Trophoblast cell (in vitro differentiated cells and primary cell): Measurements from ENCODE around the gene CAPRIN2.

Experiments
- DNase-seq, 2 donors: peaks; one replicate each; pipeline ENCODE4 v3.0.0-alpha.2; 2016
- H2AFZ ChIP-seq: 2 replicates; pipeline ENCODE4 v1.6.1; 2013; ENCODE audit warnings: low read length, moderate library complexity, mild to moderate bottlenecking; ENCODE audit not compliant: insufficient read depth, poor library complexity
- H2AK5ac ChIP-seq: 2 replicates; pipeline ENCODE4 v1.6.1; 2013; ENCODE audit warnings: mild to moderate bottlenecking, low read length
- H2BK120ac ChIP-seq: 2 replicates; pipeline ENCODE4 v1.6.1; 2013; ENCODE audit warnings: low read length, mild to moderate bottlenecking, moderate library complexity; ENCODE audit not compliant: insufficient read depth, poor library complexity
- H2BK12ac ChIP-seq: 2 replicates; pipeline ENCODE4 v1.6.1; 2013; ENCODE audit warnings: mild to moderate bottlenecking, low read length, moderate library complexity
- H2BK5ac ChIP-seq: 2 replicates; pipeline ENCODE4 v1.6.1; 2013; ENCODE audit warnings: low read length, low read depth, moderate library complexity, mild to moderate bottlenecking; ENCODE audit not compliant: poor library complexity
- H3K14ac ChIP-seq: 2 replicates; pipeline ENCODE4 v1.6.1; 2013; ENCODE audit warnings: mild to moderate bottlenecking, low read length
- H3K18ac ChIP-seq: 2 replicates; pipeline ENCODE4 v1.6.1; 2013; ENCODE audit warnings: mild to moderate bottlenecking, low read length
- H3K23ac ChIP-seq: 2 replicates; pipeline ENCODE4 v1.6.1; 2013; ENCODE audit warnings: low read length
- H3K27ac ChIP-seq: 2 replicates; pipeline ENCODE4 v1.5.1; 2013; ENCODE audit warnings: low read depth, mild to moderate bottlenecking, inconsistent platforms, low read length, moderate library complexity
- H3K27me3 ChIP-seq: 2 replicates; pipeline ENCODE4 v1.6.1; 2013; ENCODE audit warnings: inconsistent platforms, mild to moderate bottlenecking, low read length, moderate library complexity; ENCODE audit not compliant: insufficient read depth
- H3K36me3 ChIP-seq, 2 experiments: 1 replicate in 1 of 2; 2 replicates in 1 of 2; pipeline ENCODE4 v1.6.1; 2013; ENCODE audit warnings: low read length in 2 of 2, mild to moderate bottlenecking in 2 of 2, moderate library complexity in 1 of 2; ENCODE audit not compliant: insufficient read depth in 2 of 2, control insufficient read depth in 1 of 2
- H3K4ac ChIP-seq: 2 replicates; pipeline ENCODE4 v1.6.1; 2013; ENCODE audit warnings: low read depth, mild to moderate bottlenecking, low read length, moderate library complexity
- H3K4me1 ChIP-seq, 2 experiments: 1 replicate in 1 of 2; 2 replicates in 1 of 2; pipeline ENCODE4 v1.6.1; 2013; ENCODE audit warnings: low read length in 2 of 2, mild to moderate bottlenecking in 2 of 2, moderate library complexity in 1 of 2; ENCODE audit not compliant: insufficient read depth in 2 of 2, control insufficient read depth in 1 of 2
- H3K4me2 ChIP-seq: 2 replicates; pipeline ENCODE4 v1.6.1; 2013; ENCODE audit warnings: inconsistent platforms, mild to moderate bottlenecking, low read length, moderate library complexity
- H3K4me3 ChIP-seq: 2 replicates; pipeline ENCODE4 v1.5.1; 2013; ENCODE audit warnings: mild to moderate bottlenecking, low read depth, low read length, inconsistent platforms
- H3K79me1 ChIP-seq: one replicate; pipeline ENCODE4 v1.6.1; 2013; ENCODE audit warnings: low read length
- H3K79me2 ChIP-seq: 2 replicates; pipeline ENCODE4 v1.6.1; 2013; ENCODE audit warnings: low read length, mild to moderate bottlenecking; ENCODE audit not compliant: control insufficient read depth, insufficient read depth, poor library complexity
- H3K9ac ChIP-seq: 2 replicates; pipeline ENCODE4 v1.6.1; 2013; ENCODE audit warnings: mild to moderate bottlenecking, low read length
- H3K9me3 ChIP-seq: 2 replicates; pipeline ENCODE4 v1.6.1; 2013; ENCODE audit warnings: low read depth, mild to moderate bottlenecking, control low read depth, inconsistent platforms, low read length; ENCODE audit not compliant: insufficient read depth
- H4K12ac ChIP-seq: 2 replicates; pipeline ENCODE4 v1.6.1; 2013; ENCODE audit warnings: low read depth, mild to moderate bottlenecking, low read length, moderate library complexity
- H4K8ac ChIP-seq: 2 replicates; pipeline ENCODE4 v1.6.1; 2013; ENCODE audit warnings: low read depth, mild to moderate bottlenecking, low read length, moderate library complexity
- H4K91ac ChIP-seq: one replicate; pipeline ENCODE4 v1.6.1; 2013; ENCODE audit warnings: low read depth, mild to moderate bottlenecking, low read length, moderate library complexity
- WGBS: extraction: QIAGEN DNeasy Blood & Tissue Kit; methylation state at CpG from one replicate; pipeline ENCODE4 v1.1.7; 2013; ENCODE audit warnings: missing lambda C conversion rate; ENCODE audit not compliant: insufficient read length, insufficient coverage; ENCODE audit errors: extremely low coverage; 5-methylcytosine and 5-hydroxymethylcytosine counted together

CAPRIN2 gene

GRCh38 chr12:30784508-30784907 lies 29.8 kb upstream of the CAPRIN2 start:
- Histone ChIP-seq H3K9me3 (no peaks in the 10 kb centered on the region), H3K27me3 (no peaks in the 10 kb centered on the region), H2BK5ac (no peak overlapping the region), H3K4me1 (no peaks in the 10 kb centered on the region), H4K12ac (no peak overlapping the region), H3K4me3 (no peak overlapping the region), H2BK120ac (no peak overlapping the region), H2AFZ (no peak overlapping the region), H4K91ac (no peak overlapping the region), H3K9ac (no peak overlapping the region), H3K79me2 (no peaks in the 10 kb centered on the region), H3K4ac (no peak overlapping the region), H4K8ac (no peak overlapping the region), H3K36me3 (no peaks in the 10 kb centered on the region), H3K4me2 (no peak overlapping the region), H3K79me1 (no peaks in the 10 kb centered on the region), H2AK5ac (no peak overlapping the region), H3K27ac (no peak overlapping the region), H2BK12ac (no peak overlapping the region), H3K14ac (no peak overlapping the region), H3K23ac (no peak overlapping the region), H3K18ac (no peak overlapping the region)
- DNase-seq, result no peak
- no CpG with 5 or more reads among the region's 1 CpG for WGBS

GRCh38 chr12:30783946-30784345 lies 29.2 kb upstream of the CAPRIN2 start:
- no peak overlapping the region for H3K23ac ChIP-seq
- H3K9ac ChIP-seq, result no peak overlapping the region
- no peak overlapping the region for H3K14ac ChIP-seq
- no peak overlapping the region for H3K4me3 ChIP-seq
- H3K27ac ChIP-seq, result no peak overlapping the region
- no peak overlapping the region for H2BK12ac ChIP-seq
- no peaks in the 10 kb centered on the region for H3K27me3 ChIP-seq
- no peak overlapping the region for H4K12ac ChIP-seq
- H3K36me3 ChIP-seq, result no peaks in the 10 kb centered on the region
- H2BK5ac ChIP-seq, result no peak overlapping the region
- no peak for DNase-seq
- no peak overlapping the region for H3K4me2 ChIP-seq
- H3K79me1 ChIP-seq, result no peaks in the 10 kb centered on the region
- H3K9me3 ChIP-seq, result no peaks in the 10 kb centered on the region
- no CpG with 5 or more reads among the region's 2 CpGs for WGBS
- no peak overlapping the region for H2AFZ ChIP-seq
- no peaks in the 10 kb centered on the region for H3K79me2 ChIP-seq
- no peak overlapping the region for H2BK120ac ChIP-seq
- H3K4ac ChIP-seq, result no peak overlapping the region
- no peak overlapping the region for H2AK5ac ChIP-seq
- H3K18ac ChIP-seq, result no peak overlapping the region
- no peaks in the 10 kb centered on the region for H3K4me1 ChIP-seq
- H4K91ac ChIP-seq, result no peak overlapping the region
- no peak overlapping the region for H4K8ac ChIP-seq

GRCh38 chr12:30782316-30783173 lies 27.8 kb upstream of the CAPRIN2 start:
- H3K27ac ChIP-seq, result no peak overlapping the region
- H3K4me3 ChIP-seq, result no peak overlapping the region
- no peak for DNase-seq
- H4K8ac ChIP-seq, result no peak overlapping the region
- no peak overlapping the region for H4K91ac ChIP-seq
- no peak overlapping the region for H3K18ac ChIP-seq
- H3K79me1 ChIP-seq, result no peaks in the 10 kb centered on the region
- no peak overlapping the region for H4K12ac ChIP-seq
- no peaks in the 10 kb centered on the region for H3K27me3 ChIP-seq
- no CpG with 5 or more reads among the region's 3 CpGs for WGBS
- no peak overlapping the region for H3K4me2 ChIP-seq
- no peak overlapping the region for H3K4ac ChIP-seq
- no peaks in the 10 kb centered on the region for H3K4me1 ChIP-seq
- no peaks in the 10 kb centered on the region for H3K79me2 ChIP-seq
- H3K23ac ChIP-seq, result no peak overlapping the region
- H3K36me3 ChIP-seq, result no peaks in the 10 kb centered on the region
- no peak overlapping the region for H2AK5ac ChIP-seq
- no peak overlapping the region for H2BK120ac ChIP-seq
- H3K14ac ChIP-seq, result no peak overlapping the region
- H2AFZ ChIP-seq, result no peak overlapping the region
- no peak overlapping the region for H2BK5ac ChIP-seq
- peaks cover 1% of the 10 kb centered on the region for H3K9me3 ChIP-seq
- H2BK12ac ChIP-seq, result no peak overlapping the region
- no peak overlapping the region for H3K9ac ChIP-seq

- Histone ChIP-seq H3K14ac (no peak overlapping the region), H2AFZ (no peak overlapping the region), H2BK5ac (no peak overlapping the region), H3K79me2 (no peaks in the 10 kb centered on the region), H3K18ac (no peak overlapping the region), H3K36me3 (no peaks in the 10 kb centered on the region), H2BK12ac (no peak overlapping the region), H2AK5ac (no peak overlapping the region), H3K27ac (no peak overlapping the region), H3K79me1 (no peaks in the 10 kb centered on the region), H3K27me3 (no peaks in the 10 kb centered on the region), H3K4me1 (no peaks in the 10 kb centered on the region), H4K12ac (no peak overlapping the region), H4K91ac (no peak overlapping the region), H3K4me3 (no peak overlapping the region), H4K8ac (no peak overlapping the region), H3K4ac (no peak overlapping the region), H3K9me3 (peaks cover 1% of the 10 kb centered on the region), H3K9ac (no peak overlapping the region), H3K23ac (no peak overlapping the region), H3K4me2 (no peak overlapping the region), H2BK120ac (no peak overlapping the region)
- WGBS, result no CpG with 5 or more reads among the region's 5 CpGs
- no peak for DNase-seq
Measured at GRCh38 chr12:30779578-30779977, 24.8 kb upstream of the CAPRIN2 start.
